ENCODE measurements around the gene MRAP2.

GRCh38 chr6:84095156-84095555 is 61.6 kb downstream of the MRAP2 start:
- TF ChIP-seq POLR2AphosphoS5 (IDR thresholded peaks at IDR 0.05; ENCODE audit: low read depth, low read length) = no peak
- TF ChIP-seq POLR2A (IDR thresholded peaks at IDR 0.05; ENCODE audit: low read depth, low read length) = no peak
- no peak for TF ChIP-seq TAF1 (IDR thresholded peaks at IDR 0.05; ENCODE audit: borderline replicate concordance, low read depth, low read length)

Data from GM12892 (cell line).